Activated T-helper 17 cell treated with anti-CD3 and anti-CD28 coated beads, Interleukin-2, amount 50 U/mL, for 72 hours (primary cell): Measurements from ENCODE around the gene BTBD8. TPM values are rescaled to one million over a fixed set of nuclear protein-coding genes. Genes with fewer than 3 reads are reported as not detected.
"Not testable (repeated sequence)": the region's sequence is repeated elsewhere in the genome, so short reads cannot be mapped to it uniquely, and the experiment has no call there.

Experiments used
- ATAC-seq: fragments of 150-1000 bp; cut with Tn5 transposase; replicated peaks from 2 replicates; pipeline ENCODE4 v1.10.0; 2021; ENCODE audit warnings: mild to moderate bottlenecking, moderate library complexity
- H3K27ac Mint-ChIP-seq: one replicate; pipeline ENCODE4 v1.8.0; 2022; ENCODE audit warnings: mixed read lengths
- H3K27me3 Mint-ChIP-seq: one replicate; pipeline ENCODE4 v1.8.0; 2022; ENCODE audit warnings: mixed read lengths
- H3K36me3 Mint-ChIP-seq: one replicate; pipeline ENCODE4 v1.8.0; 2022; ENCODE audit warnings: low read depth, mild to moderate bottlenecking, mixed read lengths
- H3K4me1 Mint-ChIP-seq: one replicate; pipeline ENCODE4 v1.8.0; 2022; ENCODE audit warnings: mixed read lengths
- H3K4me3 Mint-ChIP-seq: one replicate; pipeline ENCODE4 v1.8.0; 2022; ENCODE audit warnings: mild to moderate bottlenecking, mixed read lengths
- H3K9me3 Mint-ChIP-seq: one replicate; pipeline ENCODE4 v1.8.0; 2022; ENCODE audit warnings: mixed read lengths
- total RNA-seq, 2 donors: library from RNA; stranded (reverse); gene quantifications; one replicate each; pipeline ENCODE4 v1.2.3, GENCODE V29; 2022

Gene BTBD8
- total RNA-seq, 2 donors from 2014 or later, result 1.4 to 2.6 TPM

DNA sequence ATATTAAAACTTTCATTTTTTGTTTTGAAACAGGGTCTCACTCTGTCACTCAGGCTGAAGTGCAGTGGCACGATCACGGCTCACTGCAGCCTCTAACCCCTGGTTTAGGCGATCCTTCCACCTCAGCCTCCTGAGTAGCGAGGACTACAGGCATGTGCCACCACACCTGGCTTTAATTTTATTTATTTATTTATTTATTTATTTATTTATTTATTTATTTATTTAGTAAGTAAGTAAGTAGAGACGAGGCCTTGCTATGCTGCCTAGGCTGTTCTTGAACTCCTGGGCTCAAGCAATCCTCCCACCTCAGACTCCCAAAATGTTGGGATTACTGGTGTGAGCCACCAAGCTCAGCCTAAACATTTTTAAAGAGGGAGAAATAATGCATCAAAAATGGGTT is 3.8 kb upstream of the BTBD8 start:
- Mint-ChIP-seq H3K27ac (no peak overlapping the region), H3K4me1 (peaks cover 5% of the 10 kb centered on the region), H3K36me3 (no peaks in the 10 kb centered on the region), H3K4me3 (no peak overlapping the region), H3K27me3 (no peaks in the 10 kb centered on the region), H3K9me3 (no peaks in the 10 kb centered on the region)
- no peak for ATAC-seq

DNA sequence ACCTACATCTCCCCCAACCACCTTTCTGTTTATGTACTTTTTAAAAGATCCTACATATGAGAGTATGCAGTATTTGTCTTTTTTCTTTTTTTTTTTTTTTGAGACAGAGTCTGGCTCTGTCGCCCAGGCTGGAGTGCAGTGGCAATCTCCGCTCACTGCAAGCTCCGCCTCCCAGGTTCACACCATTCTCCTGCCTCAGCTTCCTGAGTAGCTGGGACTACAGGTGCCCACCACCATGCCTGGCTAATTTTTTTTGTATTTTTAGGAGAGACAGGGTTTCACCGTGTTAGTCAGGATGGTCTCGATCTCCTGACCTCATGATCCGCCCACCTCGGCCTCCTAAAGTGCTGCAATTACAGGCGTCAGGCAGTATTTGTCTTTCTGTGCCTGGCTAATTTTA is 2.1 kb upstream of the BTBD8 start:
- not testable (repeated sequence) for H3K4me1 Mint-ChIP-seq, H3K27ac Mint-ChIP-seq, H3K36me3 Mint-ChIP-seq, H3K4me3 Mint-ChIP-seq, H3K9me3 Mint-ChIP-seq, ATAC-seq, H3K27me3 Mint-ChIP-seq

DNA sequence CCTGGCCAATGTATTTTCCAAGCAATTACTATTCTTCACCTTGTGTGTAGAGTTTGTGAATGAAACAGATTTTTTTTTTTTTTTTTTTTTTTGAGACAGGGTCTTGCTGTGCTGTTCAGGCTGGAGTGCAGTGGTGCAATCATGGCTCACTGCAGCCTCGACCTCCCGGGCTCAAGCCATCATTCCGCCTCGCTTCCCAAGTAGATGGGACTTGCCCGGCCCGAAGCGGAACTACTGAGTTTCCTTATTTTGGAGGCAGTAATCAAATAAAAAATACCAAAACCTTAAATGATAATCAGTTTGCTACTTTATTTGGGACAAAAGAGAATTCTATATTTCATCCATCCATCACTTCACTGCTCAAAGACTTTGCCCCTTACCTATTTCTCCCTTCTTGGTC is 704 bp upstream of the BTBD8 start:
- no peaks in the 10 kb centered on the region for H3K36me3 Mint-ChIP-seq
- peak overlapping the region; percentile 96 for H3K4me3 Mint-ChIP-seq

GRCh38 chr1:92081031-92081430 is 886 bp downstream of the BTBD8 start:
- Mint-ChIP-seq H3K9me3 (no peaks in the 10 kb centered on the region), H3K27me3 (no peaks in the 10 kb centered on the region), H3K36me3 (no peaks in the 10 kb centered on the region), H3K4me3 (peak overlapping the region; percentile 96), H3K27ac (peak overlapping the region; percentile 89), H3K4me1 (peaks cover 5% of the 10 kb centered on the region)
- no peak for ATAC-seq

More for the DNA sequence above, 704 bp upstream of the BTBD8 start:
- H3K9me3 Mint-ChIP-seq, result no peaks in the 10 kb centered on the region
- peak overlapping the region; percentile 89 for H3K27ac Mint-ChIP-seq
- no peak for ATAC-seq
- peaks cover 5% of the 10 kb centered on the region for H3K4me1 Mint-ChIP-seq
- no peaks in the 10 kb centered on the region for H3K27me3 Mint-ChIP-seq

DNA sequence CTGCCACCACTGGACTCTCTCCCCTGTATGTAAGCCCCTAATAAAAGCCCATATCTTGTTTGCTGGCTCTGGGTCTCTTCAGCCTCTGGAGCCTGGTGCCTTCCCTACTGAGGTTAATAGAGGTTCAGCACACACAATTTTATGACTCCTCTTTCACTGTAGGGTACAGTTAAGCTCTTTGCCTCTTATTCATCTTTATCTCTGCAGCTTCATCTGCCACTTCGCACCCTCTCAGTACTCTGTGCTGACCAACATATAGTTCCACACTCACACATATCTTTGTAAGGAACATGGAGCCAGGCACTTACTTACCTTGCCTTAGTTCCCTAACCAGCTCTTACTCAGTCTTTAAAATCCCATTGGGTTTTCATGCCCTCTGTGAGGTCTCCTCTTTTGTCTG is 4.5 kb downstream of the BTBD8 start:
- Mint-ChIP-seq H3K27ac (no peak overlapping the region), H3K4me1 (peaks cover 5% of the 10 kb centered on the region), H3K9me3 (no peaks in the 10 kb centered on the region), H3K36me3 (no peaks in the 10 kb centered on the region), H3K27me3 (no peaks in the 10 kb centered on the region), H3K4me3 (no peak overlapping the region)
- no peak for ATAC-seq

GRCh38 chr1:92085727-92086126 is 5.6 kb downstream of the BTBD8 start:
- Mint-ChIP-seq H3K27me3 (no peaks in the 10 kb centered on the region), H3K36me3 (no peaks in the 10 kb centered on the region), H3K4me1 (no peaks in the 10 kb centered on the region), H3K9me3 (no peaks in the 10 kb centered on the region), H3K4me3 (no peak overlapping the region), H3K27ac (no peak overlapping the region)
- ATAC-seq, result no peak

GRCh38 chr1:92087542-92087941 is 7.4 kb downstream of the BTBD8 start:
- Mint-ChIP-seq H3K4me1 (no peaks in the 10 kb centered on the region), H3K4me3 (no peak overlapping the region), H3K27ac (no peak overlapping the region), H3K9me3 (no peaks in the 10 kb centered on the region), H3K27me3 (no peaks in the 10 kb centered on the region), H3K36me3 (no peaks in the 10 kb centered on the region)
- no peak for ATAC-seq

DNA sequence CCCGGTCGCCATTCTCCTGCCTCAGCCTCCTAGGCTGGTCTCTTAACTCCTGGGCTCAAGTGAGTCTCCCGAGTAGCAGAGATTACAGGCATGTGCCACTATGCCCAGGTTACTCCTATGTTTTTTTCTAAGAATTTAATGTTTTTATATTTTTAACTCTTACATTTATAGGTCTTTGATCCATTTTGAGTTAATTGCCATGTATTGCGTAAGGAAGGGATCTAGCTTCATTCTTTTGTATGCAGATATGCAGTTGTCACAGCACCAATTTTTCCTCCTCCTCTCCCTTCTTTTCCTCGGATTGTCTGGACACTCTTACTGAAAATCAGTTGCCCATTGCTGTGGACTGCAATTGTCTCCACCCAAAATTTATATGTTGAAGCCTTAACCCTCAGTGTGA is 11.5 kb downstream of the BTBD8 start:
- H3K4me1 Mint-ChIP-seq, result no peaks in the 10 kb centered on the region
- no peaks in the 10 kb centered on the region for H3K36me3 Mint-ChIP-seq
- no peak for ATAC-seq
- no peak overlapping the region for H3K4me3 Mint-ChIP-seq
- no peaks in the 10 kb centered on the region for H3K9me3 Mint-ChIP-seq
- no peaks in the 10 kb centered on the region for H3K27me3 Mint-ChIP-seq
- no peak overlapping the region for H3K27ac Mint-ChIP-seq

GRCh38 chr1:92094090-92094489 is 13.9 kb downstream of the BTBD8 start:
- Mint-ChIP-seq H3K9me3 (no peaks in the 10 kb centered on the region), H3K27me3 (no peaks in the 10 kb centered on the region), H3K27ac (no peak overlapping the region), H3K36me3 (no peaks in the 10 kb centered on the region), H3K4me3 (no peak overlapping the region), H3K4me1 (no peaks in the 10 kb centered on the region)
- no peak for ATAC-seq

DNA sequence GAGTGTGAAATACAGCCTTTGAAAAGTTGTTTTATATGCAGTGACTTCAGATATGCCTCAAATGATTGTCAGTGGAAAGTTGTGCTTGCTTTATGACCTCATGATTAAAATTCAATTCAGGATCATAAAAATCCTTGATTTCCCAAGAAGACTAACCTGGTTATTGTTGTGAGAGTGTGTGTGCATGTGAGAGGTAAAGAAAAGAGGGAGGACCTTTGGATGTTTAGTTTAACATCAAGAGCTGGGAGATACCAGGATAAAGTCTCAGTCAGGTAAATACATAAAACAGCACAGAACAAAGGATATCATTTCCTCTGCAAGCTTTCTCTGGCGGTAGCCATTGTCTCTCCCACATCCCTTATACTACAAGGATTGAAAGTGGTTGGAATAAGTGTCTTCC is 14.4 kb downstream of the BTBD8 start:
- no peaks in the 10 kb centered on the region for H3K4me1 Mint-ChIP-seq
- no peaks in the 10 kb centered on the region for H3K36me3 Mint-ChIP-seq
- H3K9me3 Mint-ChIP-seq, result no peaks in the 10 kb centered on the region
- no peak for ATAC-seq
- no peaks in the 10 kb centered on the region for H3K27me3 Mint-ChIP-seq
- no peak overlapping the region for H3K4me3 Mint-ChIP-seq
- no peak overlapping the region for H3K27ac Mint-ChIP-seq

- H3K9me3 Mint-ChIP-seq, result no peaks in the 10 kb centered on the region
- ATAC-seq, result no peak
- H3K27me3 Mint-ChIP-seq, result no peaks in the 10 kb centered on the region
- no peak overlapping the region for H3K4me3 Mint-ChIP-seq
- no peaks in the 10 kb centered on the region for H3K36me3 Mint-ChIP-seq
- H3K4me1 Mint-ChIP-seq, result no peaks in the 10 kb centered on the region
- no peak overlapping the region for H3K27ac Mint-ChIP-seq
Measured at GRCh38 chr1:92095874-92096273, 15.7 kb downstream of the BTBD8 start.

- no peaks in the 10 kb centered on the region for H3K36me3 Mint-ChIP-seq
- H3K27me3 Mint-ChIP-seq, result no peaks in the 10 kb centered on the region
- H3K9me3 Mint-ChIP-seq, result no peaks in the 10 kb centered on the region
- no peaks in the 10 kb centered on the region for H3K4me1 Mint-ChIP-seq
- ATAC-seq, result peak; percentile 83
- H3K4me3 Mint-ChIP-seq, result no peak overlapping the region
- H3K27ac Mint-ChIP-seq, result no peak overlapping the region
Measured at GRCh38 chr1:92096317-92096716, 16.2 kb downstream of the BTBD8 start.

DNA sequence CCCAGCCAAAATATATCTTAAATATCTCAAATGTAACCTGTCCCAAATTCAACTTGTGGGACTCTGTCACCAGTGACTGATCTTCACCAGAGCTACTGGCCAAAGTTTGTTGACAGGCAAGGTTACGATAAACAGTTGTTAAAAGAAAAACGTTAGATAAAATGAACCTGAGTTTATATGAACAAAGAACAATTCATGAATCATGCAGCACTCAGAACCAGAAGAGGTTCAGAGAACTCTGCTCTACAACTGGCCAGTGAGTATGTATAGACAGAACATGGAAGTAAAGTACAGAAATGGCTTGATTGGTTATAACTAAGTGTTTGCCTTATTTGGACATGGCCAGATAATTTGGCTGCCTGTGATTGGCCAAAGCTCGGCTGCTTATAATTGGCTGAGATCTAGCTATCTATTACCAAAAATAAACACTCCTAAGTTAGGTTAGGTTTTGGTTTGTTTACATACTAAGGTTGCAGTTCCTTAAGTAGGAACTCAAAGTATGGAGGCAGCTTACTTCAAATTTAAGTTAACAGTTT is 25.5 kb downstream of the BTBD8 start:
- no peak for ATAC-seq
- H3K4me1 Mint-ChIP-seq, result no peaks in the 10 kb centered on the region
- no peaks in the 10 kb centered on the region for H3K27me3 Mint-ChIP-seq
- H3K36me3 Mint-ChIP-seq, result peaks cover 5% of the 10 kb centered on the region
- H3K27ac Mint-ChIP-seq, result no peak overlapping the region
- no peak overlapping the region for H3K4me3 Mint-ChIP-seq
- H3K9me3 Mint-ChIP-seq, result no peaks in the 10 kb centered on the region

- Mint-ChIP-seq H3K4me3 (no peak overlapping the region), H3K27me3 (no peaks in the 10 kb centered on the region), H3K27ac (no peak overlapping the region), H3K9me3 (no peaks in the 10 kb centered on the region), H3K36me3 (peaks cover 5% of the 10 kb centered on the region), H3K4me1 (no peaks in the 10 kb centered on the region)
- ATAC-seq, result no peak
Measured at GRCh38 chr1:92108631-92109030, 28.5 kb downstream of the BTBD8 start.

GRCh38 chr1:92117526-92117925 is 37.4 kb downstream of the BTBD8 start:
- no peak for ATAC-seq
- H3K4me3 Mint-ChIP-seq, result no peak overlapping the region
- no peaks in the 10 kb centered on the region for H3K36me3 Mint-ChIP-seq

GRCh38 chr1:92118826-92119225 is 38.7 kb downstream of the BTBD8 start:
- no peaks in the 10 kb centered on the region for H3K4me1 Mint-ChIP-seq

More at GRCh38 chr1:92117526-92117925, 37.4 kb downstream of the BTBD8 start:
- Mint-ChIP-seq H3K27ac (no peak overlapping the region), H3K27me3 (no peaks in the 10 kb centered on the region), H3K9me3 (no peaks in the 10 kb centered on the region), H3K4me1 (no peaks in the 10 kb centered on the region)

More at GRCh38 chr1:92118826-92119225, 38.7 kb downstream of the BTBD8 start:
- Mint-ChIP-seq H3K27ac (no peak overlapping the region), H3K27me3 (no peaks in the 10 kb centered on the region), H3K4me3 (no peak overlapping the region), H3K9me3 (no peaks in the 10 kb centered on the region), H3K36me3 (no peaks in the 10 kb centered on the region)
- peak; percentile 47 for ATAC-seq
